ENCODE data around the gene SKOR2. TPM values are rescaled to one million over a fixed set of nuclear protein-coding genes. Genes with fewer than 3 reads are reported as not detected.

SKOR2 gene
- total and polyA plus RNA-seq, 9 of the 15 experiments (the other 6 are each of a cell fraction or from before 2014, with no cell fraction given) = not detected

DNA sequence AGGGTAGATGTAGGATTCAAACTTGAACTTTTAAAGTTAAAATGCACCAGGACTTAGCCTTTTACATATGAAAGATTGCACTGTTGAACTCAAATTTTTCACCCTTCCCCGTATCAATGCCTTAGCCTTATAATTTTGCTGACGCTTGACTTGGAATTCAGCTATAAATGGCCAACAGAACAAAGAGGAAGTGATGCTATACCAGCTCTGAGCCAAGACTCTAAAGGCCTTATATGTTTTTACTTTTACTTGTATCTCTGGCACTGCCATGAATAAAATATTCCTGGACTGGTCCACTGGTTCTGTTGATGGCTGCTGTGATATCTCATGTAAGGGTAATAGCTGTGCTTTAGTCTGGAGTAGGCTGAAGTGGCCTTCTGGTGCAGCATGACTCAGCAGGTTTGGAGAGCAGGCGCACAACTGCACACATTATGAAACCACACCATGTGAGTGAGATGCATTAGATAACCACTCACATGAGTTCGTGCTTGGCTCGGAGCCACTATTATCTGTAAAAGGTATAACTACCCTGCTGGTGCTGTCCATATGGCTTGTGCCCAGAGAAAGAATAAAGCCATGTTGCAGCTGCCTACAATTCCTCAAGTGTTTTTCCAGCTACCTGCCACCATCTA lies 66.9 kb downstream of the SKOR2 start (continued):
- TF ChIP-seq, protein P1, sequence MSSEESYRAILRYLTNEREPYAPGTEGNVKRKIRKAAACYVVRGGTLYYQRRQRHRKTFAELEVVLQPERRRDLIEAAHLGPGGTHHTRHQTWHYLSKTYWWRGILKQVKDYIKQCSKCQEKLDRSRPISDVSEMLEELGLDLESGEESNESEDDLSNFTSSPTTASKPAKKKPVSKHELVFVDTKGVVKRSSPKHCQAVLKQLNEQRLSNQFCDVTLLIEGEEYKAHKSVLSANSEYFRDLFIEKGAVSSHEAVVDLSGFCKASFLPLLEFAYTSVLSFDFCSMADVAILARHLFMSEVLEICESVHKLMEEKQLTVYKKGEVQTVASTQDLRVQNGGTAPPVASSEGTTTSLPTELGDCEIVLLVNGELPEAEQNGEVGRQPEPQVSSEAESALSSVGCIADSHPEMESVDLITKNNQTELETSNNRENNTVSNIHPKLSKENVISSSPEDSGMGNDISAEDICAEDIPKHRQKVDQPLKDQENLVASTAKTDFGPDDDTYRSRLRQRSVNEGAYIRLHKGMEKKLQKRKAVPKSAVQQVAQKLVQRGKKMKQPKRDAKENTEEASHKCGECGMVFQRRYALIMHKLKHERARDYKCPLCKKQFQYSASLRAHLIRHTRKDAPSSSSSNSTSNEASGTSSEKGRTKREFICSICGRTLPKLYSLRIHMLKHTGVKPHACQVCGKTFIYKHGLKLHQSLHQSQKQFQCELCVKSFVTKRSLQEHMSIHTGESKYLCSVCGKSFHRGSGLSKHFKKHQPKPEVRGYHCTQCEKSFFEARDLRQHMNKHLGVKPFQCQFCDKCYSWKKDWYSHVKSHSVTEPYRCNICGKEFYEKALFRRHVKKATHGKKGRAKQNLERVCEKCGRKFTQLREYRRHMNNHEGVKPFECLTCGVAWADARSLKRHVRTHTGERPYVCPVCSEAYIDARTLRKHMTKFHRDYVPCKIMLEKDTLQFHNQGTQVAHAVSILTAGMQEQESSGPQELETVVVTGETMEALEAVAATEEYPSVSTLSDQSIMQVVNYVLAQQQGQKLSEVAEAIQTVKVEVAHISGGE (CRISPR knock-in tag; IDR thresholded peaks at IDR 0.05) = 0 out of 6 replicates have a peak, but pooled peaks of 1 of the 3 experiments have one; percentile 43
- TF ChIP-seq, protein P2, sequence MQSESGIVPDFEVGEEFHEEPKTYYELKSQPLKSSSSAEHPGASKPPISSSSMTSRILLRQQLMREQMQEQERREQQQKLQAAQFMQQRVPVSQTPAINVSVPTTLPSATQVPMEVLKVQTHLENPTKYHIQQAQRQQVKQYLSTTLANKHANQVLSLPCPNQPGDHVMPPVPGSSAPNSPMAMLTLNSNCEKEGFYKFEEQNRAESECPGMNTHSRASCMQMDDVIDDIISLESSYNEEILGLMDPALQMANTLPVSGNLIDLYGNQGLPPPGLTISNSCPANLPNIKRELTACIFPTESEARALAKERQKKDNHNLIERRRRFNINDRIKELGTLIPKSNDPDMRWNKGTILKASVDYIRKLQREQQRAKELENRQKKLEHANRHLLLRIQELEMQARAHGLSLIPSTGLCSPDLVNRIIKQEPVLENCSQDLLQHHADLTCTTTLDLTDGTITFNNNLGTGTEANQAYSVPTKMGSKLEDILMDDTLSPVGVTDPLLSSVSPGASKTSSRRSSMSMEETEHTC (IDR thresholded peaks at IDR 0.05) = peak; percentile 96
- TF ChIP-seq SRSF3 (IDR thresholded peaks at IDR 0.05; ENCODE audit: insufficient read depth, low read length) (no peak), ZC3H11A (IDR thresholded peaks at IDR 0.05; ENCODE audit: low read depth, low read length) (no peak), RBM15 (IDR thresholded peaks at IDR 0.05; ENCODE audit: insufficient read depth, low read length) (no peak), STAG1 (CRISPR knock-in tag; IDR thresholded peaks at IDR 0.05; ENCODE audit: borderline replicate concordance) (no peak), NR2C1 (IDR thresholded peaks at IDR 0.05) (no peak), NR2C1 (tag; IDR thresholded peaks at IDR 0.05) (no peak), ESRRA (IDR thresholded peaks at IDR 0.05; ENCODE audit: borderline replicate concordance, low read depth) (peak; percentile 55; the same call in 1 of the 2 replicates), SMARCA5 (IDR thresholded peaks at IDR 0.05) (no peak), ZNF77 (CRISPR knock-in tag; IDR thresholded peaks at IDR 0.05) (no peak), MYC (IDR thresholded peaks at IDR 0.05; ENCODE audit: low read depth, low read length) (peak; percentile 83), MYC (CRISPR knock-in tag; IDR thresholded peaks at IDR 0.05; ENCODE audit: borderline replicate concordance, low read depth) (no peak)
- TF ChIP-seq, protein P3, sequence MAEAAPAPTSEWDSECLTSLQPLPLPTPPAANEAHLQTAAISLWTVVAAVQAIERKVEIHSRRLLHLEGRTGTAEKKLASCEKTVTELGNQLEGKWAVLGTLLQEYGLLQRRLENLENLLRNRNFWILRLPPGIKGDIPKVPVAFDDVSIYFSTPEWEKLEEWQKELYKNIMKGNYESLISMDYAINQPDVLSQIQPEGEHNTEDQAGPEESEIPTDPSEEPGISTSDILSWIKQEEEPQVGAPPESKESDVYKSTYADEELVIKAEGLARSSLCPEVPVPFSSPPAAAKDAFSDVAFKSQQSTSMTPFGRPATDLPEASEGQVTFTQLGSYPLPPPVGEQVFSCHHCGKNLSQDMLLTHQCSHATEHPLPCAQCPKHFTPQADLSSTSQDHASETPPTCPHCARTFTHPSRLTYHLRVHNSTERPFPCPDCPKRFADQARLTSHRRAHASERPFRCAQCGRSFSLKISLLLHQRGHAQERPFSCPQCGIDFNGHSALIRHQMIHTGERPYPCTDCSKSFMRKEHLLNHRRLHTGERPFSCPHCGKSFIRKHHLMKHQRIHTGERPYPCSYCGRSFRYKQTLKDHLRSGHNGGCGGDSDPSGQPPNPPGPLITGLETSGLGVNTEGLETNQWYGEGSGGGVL (CRISPR knock-in tag; IDR thresholded peaks at IDR 0.05) = no peak
- TF ChIP-seq, protein P4, sequence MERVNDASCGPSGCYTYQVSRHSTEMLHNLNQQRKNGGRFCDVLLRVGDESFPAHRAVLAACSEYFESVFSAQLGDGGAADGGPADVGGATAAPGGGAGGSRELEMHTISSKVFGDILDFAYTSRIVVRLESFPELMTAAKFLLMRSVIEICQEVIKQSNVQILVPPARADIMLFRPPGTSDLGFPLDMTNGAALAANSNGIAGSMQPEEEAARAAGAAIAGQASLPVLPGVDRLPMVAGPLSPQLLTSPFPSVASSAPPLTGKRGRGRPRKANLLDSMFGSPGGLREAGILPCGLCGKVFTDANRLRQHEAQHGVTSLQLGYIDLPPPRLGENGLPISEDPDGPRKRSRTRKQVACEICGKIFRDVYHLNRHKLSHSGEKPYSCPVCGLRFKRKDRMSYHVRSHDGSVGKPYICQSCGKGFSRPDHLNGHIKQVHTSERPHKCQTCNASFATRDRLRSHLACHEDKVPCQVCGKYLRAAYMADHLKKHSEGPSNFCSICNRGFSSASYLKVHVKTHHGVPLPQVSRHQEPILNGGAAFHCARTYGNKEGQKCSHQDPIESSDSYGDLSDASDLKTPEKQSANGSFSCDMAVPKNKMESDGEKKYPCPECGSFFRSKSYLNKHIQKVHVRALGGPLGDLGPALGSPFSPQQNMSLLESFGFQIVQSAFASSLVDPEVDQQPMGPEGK (CRISPR knock-in tag; IDR thresholded peaks at IDR 0.05; ENCODE audit: borderline replicate concordance) = no peak
- TF ChIP-seq, protein P5, sequence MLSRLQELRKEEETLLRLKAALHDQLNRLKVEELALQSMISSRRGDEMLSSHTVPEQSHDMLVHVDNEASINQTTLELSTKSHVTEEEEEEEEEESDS (CRISPR knock-in tag; IDR thresholded peaks at IDR 0.05) = no peak
- TF ChIP-seq, protein P6, sequence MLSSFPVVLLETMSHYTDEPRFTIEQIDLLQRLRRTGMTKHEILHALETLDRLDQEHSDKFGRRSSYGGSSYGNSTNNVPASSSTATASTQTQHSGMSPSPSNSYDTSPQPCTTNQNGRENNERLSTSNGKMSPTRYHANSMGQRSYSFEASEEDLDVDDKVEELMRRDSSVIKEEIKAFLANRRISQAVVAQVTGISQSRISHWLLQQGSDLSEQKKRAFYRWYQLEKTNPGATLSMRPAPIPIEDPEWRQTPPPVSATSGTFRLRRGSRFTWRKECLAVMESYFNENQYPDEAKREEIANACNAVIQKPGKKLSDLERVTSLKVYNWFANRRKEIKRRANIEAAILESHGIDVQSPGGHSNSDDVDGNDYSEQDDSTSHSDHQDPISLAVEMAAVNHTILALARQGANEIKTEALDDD (IDR thresholded peaks at IDR 0.05) = no peak
